NCI-H2107 treated with DMSO at 0.1 percent for 48 hours (cell line): Measurements from ENCODE around the gene RHBDD3.

ENCODE experiments used
- DNase-seq: peaks from one replicate; lab custom pipeline; 2025; ENCODE audit not compliant: unreplicated experiment; lab: John Stamatoyannopoulos, UW

RHBDD3 gene

GRCh38 chr22:29269731-29270474 is 2.1 kb upstream of the RHBDD3 start:
- DNase-seq = no peak

- no peak for DNase-seq
Measured at GRCh38 chr22:29269230-29269604, 1.4 kb upstream of the RHBDD3 start.

- no peak for DNase-seq
Measured at GRCh38 chr22:29268511-29269229, 889 bp upstream of the RHBDD3 start.

- DNase-seq = no peak
Measured at GRCh38 chr22:29267462-29267857, 321 bp downstream of the RHBDD3 start.

GRCh38 chr22:29266564-29267461 is 968 bp downstream of the RHBDD3 start:
- DNase-seq = no peak

- no peak for DNase-seq
Measured at GRCh38 chr22:29265929-29266328, 1.9 kb downstream of the RHBDD3 start.

GRCh38 chr22:29265305-29265704 is 2.5 kb downstream of the RHBDD3 start:
- DNase-seq = no peak

- no peak for DNase-seq
Measured at GRCh38 chr22:29263791-29264276, 3.9 kb downstream of the RHBDD3 start.

- DNase-seq = no peak
Measured at GRCh38 chr22:29260601-29261315, 7.0 kb downstream of the RHBDD3 start.

GRCh38 chr22:29260031-29260560 is 7.7 kb downstream of the RHBDD3 start:
- DNase-seq = no peak

GRCh38 chr22:29259253-29259899 is 8.4 kb downstream of the RHBDD3 start:
- DNase-seq = no peak

GRCh38 chr22:29258407-29259252 is 9.2 kb downstream of the RHBDD3 start:
- no peak for DNase-seq

- no peak for DNase-seq
Measured at GRCh38 chr22:29257751-29258181, 10.0 kb downstream of the RHBDD3 start.

GRCh38 chr22:29256606-29257325 is 11.0 kb downstream of the RHBDD3 start:
- no peak for DNase-seq

GRCh38 chr22:29255064-29255621 is 12.6 kb downstream of the RHBDD3 start:
- DNase-seq = no peak

GRCh38 chr22:29254286-29254660 is 13.5 kb downstream of the RHBDD3 start:
- DNase-seq = no peak

- no peak for DNase-seq
Measured at GRCh38 chr22:29253561-29254285, 14.1 kb downstream of the RHBDD3 start.
